ENCODE data around the gene IFNLR1. TPM values are rescaled to one million over a fixed set of nuclear protein-coding genes. Genes with fewer than 3 reads are reported as not detected.

The IFNLR1 gene
- total RNA-seq, 2 experiments from 2014 or later, result 1.2 to 1.3 TPM

- Histone ChIP-seq H3K4me3 (ENCODE audit: low read length) (no peak overlapping the region), H3K9me3 (ENCODE audit: control insufficient read depth in 1 of 2, insufficient read depth in 1 of 2, low read length in 2 of 2) (no peaks in the 10 kb centered on the region), H3K36me3 (ENCODE audit: insufficient read depth, low read length) (peaks cover 8% of the 10 kb centered on the region), H3K4me1 (ENCODE audit: insufficient read depth, low read length) (no peaks in the 10 kb centered on the region), H3K27ac (ENCODE audit: low read depth in 1 of 2, low read length in 2 of 2) (no peak overlapping the region), H3K27me3 (ENCODE audit: control insufficient read depth in 1 of 2, insufficient read depth in 2 of 2, low read length in 2 of 2) (no peaks in the 10 kb centered on the region)
- ChIA-PET POLR2A (no interaction called here), CTCF (no interaction called here)
- intact Hi-C loops (cut with DNase I, micrococcal nuclease), result no loop called here
- Mint-ChIP-seq H3K27ac (no peak overlapping the region), H3K27me3 (no peaks in the 10 kb centered on the region), H3K4me3 (no peak overlapping the region), H3K4me1 (ENCODE audit: low read depth) (no peaks in the 10 kb centered on the region), H3K36me3 (ENCODE audit: low read depth) (peaks cover 17% of the 10 kb centered on the region), H3K9me3 (no peaks in the 10 kb centered on the region)
- DNase-seq (no peak), ATAC-seq (ENCODE audit: poor library complexity) (no peak)
- no peak for TF ChIP-seq CTCF (IDR thresholded peaks at IDR 0.05)
These were observed 24.9 kb downstream of the IFNLR1 start for GRCh38 chr1:24162201-24162600.

GRCh38 chr1:24161270-24161669 lies 25.8 kb downstream of the IFNLR1 start:
- Mint-ChIP-seq H3K4me1 (ENCODE audit: low read depth) (no peaks in the 10 kb centered on the region), H3K4me3 (no peak overlapping the region), H3K36me3 (ENCODE audit: low read depth) (peaks cover 14% of the 10 kb centered on the region), H3K9me3 (no peaks in the 10 kb centered on the region), H3K27ac (no peak overlapping the region), H3K27me3 (no peaks in the 10 kb centered on the region)
- H3K27ac ChIP-seq (ENCODE audit: low read depth in 1 of 2, low read length in 2 of 2), result no peak overlapping the region
- H3K27me3 ChIP-seq (ENCODE audit: control insufficient read depth in 1 of 2, insufficient read depth in 2 of 2, low read length in 2 of 2), result no peaks in the 10 kb centered on the region
- ChIA-PET CTCF (no interaction called here), POLR2A (no interaction called here)
- DNase-seq (no peak), ATAC-seq (ENCODE audit: poor library complexity) (no peak)
- intact Hi-C loops (cut with DNase I, micrococcal nuclease), result no loop called here
- peaks cover 12% of the 10 kb centered on the region for H3K36me3 ChIP-seq (ENCODE audit: insufficient read depth, low read length)
- no peaks in the 10 kb centered on the region for H3K4me1 ChIP-seq (ENCODE audit: insufficient read depth, low read length)
- no peak for TF ChIP-seq CTCF (IDR thresholded peaks at IDR 0.05)
- no peak overlapping the region for H3K4me3 ChIP-seq (ENCODE audit: low read length)
- H3K9me3 ChIP-seq (ENCODE audit: control insufficient read depth in 1 of 2, insufficient read depth in 1 of 2, low read length in 2 of 2), result no peaks in the 10 kb centered on the region

- Histone ChIP-seq H3K27ac (ENCODE audit: low read depth in 1 of 2, low read length in 2 of 2) (no peak overlapping the region), H3K27me3 (ENCODE audit: control insufficient read depth in 1 of 2, insufficient read depth in 2 of 2, low read length in 2 of 2) (no peaks in the 10 kb centered on the region), H3K4me3 (ENCODE audit: low read length) (no peak overlapping the region), H3K4me1 (ENCODE audit: insufficient read depth, low read length) (no peaks in the 10 kb centered on the region), H3K36me3 (ENCODE audit: insufficient read depth, low read length) (peaks cover 8% of the 10 kb centered on the region), H3K9me3 (ENCODE audit: control insufficient read depth in 1 of 2, insufficient read depth in 1 of 2, low read length in 2 of 2) (no peaks in the 10 kb centered on the region)
- Mint-ChIP-seq H3K27ac (no peak overlapping the region), H3K4me3 (no peak overlapping the region), H3K27me3 (no peaks in the 10 kb centered on the region), H3K9me3 (no peaks in the 10 kb centered on the region), H3K36me3 (ENCODE audit: low read depth) (peaks cover 4% of the 10 kb centered on the region), H3K4me1 (ENCODE audit: low read depth) (no peaks in the 10 kb centered on the region)
- ATAC-seq (ENCODE audit: poor library complexity) (no peak), DNase-seq (no peak)
- POLR2A ChIA-PET, result no interaction called here
- no peak for TF ChIP-seq CTCF (IDR thresholded peaks at IDR 0.05)
- CTCF ChIA-PET, result interaction anchor here (2.0 kb wide), 1 partner anchor 9 kb away, joined by 6 read pairs; no protein-coding TSS in a partner anchor
- intact Hi-C loops (cut with DNase I, micrococcal nuclease), result no loop called here
These were observed 27.7 kb downstream of the IFNLR1 start for GRCh38 chr1:24159366-24159765.
